Progenitor cell of endocrine pancreas (in vitro differentiated cells): ENCODE data around the gene WFDC1. TPM values are rescaled to one million over a fixed set of nuclear protein-coding genes. Genes with fewer than 3 reads are reported as not detected.

Experiments used
- DNase-seq: peaks from one replicate; pipeline ENCODE4 v3.0.0; 2021; ENCODE audit warnings: low spot score; ENCODE audit not compliant: unreplicated experiment
- H3K27ac Mint-ChIP-seq: 2 replicates; pipeline ENCODE4 v1.8.0; 2021; ENCODE audit warnings: mild to moderate bottlenecking, moderate library complexity, mixed read lengths
- H3K27me3 Mint-ChIP-seq: 2 replicates; pipeline ENCODE4 v1.8.0; 2021; ENCODE audit warnings: mixed read lengths
- H3K36me3 Mint-ChIP-seq: 2 replicates; pipeline ENCODE4 v1.8.0; 2022; ENCODE audit warnings: mixed read lengths; ENCODE audit not compliant: insufficient read depth
- H3K4me1 Mint-ChIP-seq: 2 replicates; pipeline ENCODE4 v1.8.0; 2021; ENCODE audit warnings: low read depth, mixed read lengths
- H3K4me3 Mint-ChIP-seq: 2 replicates; pipeline ENCODE4 v1.8.0; 2021; ENCODE audit warnings: low read depth, mild to moderate bottlenecking, moderate library complexity, mixed read lengths
- H3K9me3 Mint-ChIP-seq: 2 replicates; pipeline ENCODE4 v1.8.0; 2021; ENCODE audit warnings: low read depth, mixed read lengths
- total RNA-seq: library from RNA; stranded (reverse); gene quantifications from 2 replicates; pipeline ENCODE4 v1.2.1, GENCODE V29; 2021
- TF ChIP-seq, protein P1 (sequence below): fragments of 200-600 bp; sonication (generic); IDR thresholded peaks from one replicate; pipeline ENCODE4 v1.5.0; 2021; ENCODE audit warnings: antibody characterized with exemption, mild to moderate bottlenecking; ENCODE audit not compliant: unreplicated experiment

WFDC1 gene
- total RNA-seq, 1 donor from 2014 or later, result 0.24 TPM

DNA sequence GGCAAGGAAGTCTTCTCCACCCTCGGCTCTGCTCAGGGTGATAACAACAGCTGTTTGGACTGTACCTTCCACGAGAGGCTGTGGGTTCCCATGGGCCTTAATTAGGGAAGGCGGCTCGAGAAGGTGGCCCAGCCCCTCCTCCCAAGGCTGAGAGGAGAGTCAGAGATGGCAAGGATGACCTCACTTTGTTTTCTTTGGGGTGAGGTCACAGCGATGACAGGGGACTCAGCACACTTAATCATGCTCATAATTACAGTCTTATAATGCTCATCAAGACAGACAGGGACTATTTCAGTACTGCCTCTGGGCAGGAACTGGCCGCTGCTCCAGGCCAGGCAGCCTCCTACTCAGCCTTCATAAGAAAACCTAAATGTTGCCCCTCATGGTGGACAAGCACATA lies 19.7 kb downstream of the WFDC1 start:
- H3K9me3 Mint-ChIP-seq, result no peaks in the 10 kb centered on the region
- H3K36me3 Mint-ChIP-seq, result no peaks in the 10 kb centered on the region
- no peak overlapping the region for H3K4me3 Mint-ChIP-seq
- no peak for DNase-seq
- TF ChIP-seq, protein P1, sequence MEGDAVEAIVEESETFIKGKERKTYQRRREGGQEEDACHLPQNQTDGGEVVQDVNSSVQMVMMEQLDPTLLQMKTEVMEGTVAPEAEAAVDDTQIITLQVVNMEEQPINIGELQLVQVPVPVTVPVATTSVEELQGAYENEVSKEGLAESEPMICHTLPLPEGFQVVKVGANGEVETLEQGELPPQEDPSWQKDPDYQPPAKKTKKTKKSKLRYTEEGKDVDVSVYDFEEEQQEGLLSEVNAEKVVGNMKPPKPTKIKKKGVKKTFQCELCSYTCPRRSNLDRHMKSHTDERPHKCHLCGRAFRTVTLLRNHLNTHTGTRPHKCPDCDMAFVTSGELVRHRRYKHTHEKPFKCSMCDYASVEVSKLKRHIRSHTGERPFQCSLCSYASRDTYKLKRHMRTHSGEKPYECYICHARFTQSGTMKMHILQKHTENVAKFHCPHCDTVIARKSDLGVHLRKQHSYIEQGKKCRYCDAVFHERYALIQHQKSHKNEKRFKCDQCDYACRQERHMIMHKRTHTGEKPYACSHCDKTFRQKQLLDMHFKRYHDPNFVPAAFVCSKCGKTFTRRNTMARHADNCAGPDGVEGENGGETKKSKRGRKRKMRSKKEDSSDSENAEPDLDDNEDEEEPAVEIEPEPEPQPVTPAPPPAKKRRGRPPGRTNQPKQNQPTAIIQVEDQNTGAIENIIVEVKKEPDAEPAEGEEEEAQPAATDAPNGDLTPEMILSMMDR, result no peak
- peaks cover 29% of the 10 kb centered on the region for H3K27me3 Mint-ChIP-seq
- H3K4me1 Mint-ChIP-seq, result peaks cover 1% of the 10 kb centered on the region
- H3K27ac Mint-ChIP-seq, result no peak overlapping the region

DNA sequence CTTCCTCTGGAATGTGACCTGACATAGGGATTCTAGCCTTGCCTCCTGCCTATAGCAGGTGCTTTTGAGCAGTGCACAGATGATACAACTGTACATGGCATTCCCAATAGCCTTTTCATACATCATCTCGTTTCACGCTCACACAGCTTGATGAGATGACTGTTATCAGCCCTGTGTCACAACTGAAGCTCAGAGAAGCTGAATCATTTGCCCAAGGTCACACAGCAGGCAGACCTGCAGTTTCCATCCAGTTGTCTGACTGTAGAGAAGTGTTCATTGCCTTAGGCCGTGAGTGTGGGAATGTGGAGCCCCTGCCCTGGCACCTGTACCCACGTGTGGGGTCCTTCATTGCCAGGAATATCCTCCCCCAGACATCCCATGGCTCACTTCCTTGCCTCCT lies 20.1 kb downstream of the WFDC1 start:
- Mint-ChIP-seq H3K27me3 (peaks cover 27% of the 10 kb centered on the region), H3K36me3 (no peaks in the 10 kb centered on the region), H3K4me3 (no peak overlapping the region), H3K27ac (no peak overlapping the region), H3K9me3 (no peaks in the 10 kb centered on the region), H3K4me1 (peaks cover 1% of the 10 kb centered on the region)
- DNase-seq, result no peak
- TF ChIP-seq, protein P1, result no peak

DNA sequence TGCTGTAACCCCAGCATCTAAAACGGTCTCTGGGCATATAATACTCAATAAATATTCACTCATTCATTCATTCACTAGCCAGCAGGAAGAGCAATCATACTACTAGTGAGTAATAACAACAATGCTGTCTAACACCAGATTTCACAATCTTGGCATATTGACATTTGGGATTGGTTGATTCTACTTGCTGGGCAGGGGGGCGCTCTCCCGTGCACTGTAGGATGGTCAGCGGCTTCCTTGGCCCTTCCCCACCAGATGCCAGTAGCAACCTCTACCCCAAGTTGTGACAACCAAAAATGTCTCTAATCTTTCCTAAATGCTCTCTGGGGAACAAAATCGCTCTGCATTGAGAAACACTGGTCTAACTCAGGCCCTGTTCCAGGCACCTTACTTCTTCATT lies 20.7 kb downstream of the WFDC1 start:
- H3K27me3 Mint-ChIP-seq, result peaks cover 26% of the 10 kb centered on the region
- no peak overlapping the region for H3K4me3 Mint-ChIP-seq
- no peak overlapping the region for H3K27ac Mint-ChIP-seq
- H3K4me1 Mint-ChIP-seq, result peaks cover 1% of the 10 kb centered on the region
- no peaks in the 10 kb centered on the region for H3K9me3 Mint-ChIP-seq
- TF ChIP-seq, protein P1, result no peak
- no peak for DNase-seq
- no peaks in the 10 kb centered on the region for H3K36me3 Mint-ChIP-seq

DNA sequence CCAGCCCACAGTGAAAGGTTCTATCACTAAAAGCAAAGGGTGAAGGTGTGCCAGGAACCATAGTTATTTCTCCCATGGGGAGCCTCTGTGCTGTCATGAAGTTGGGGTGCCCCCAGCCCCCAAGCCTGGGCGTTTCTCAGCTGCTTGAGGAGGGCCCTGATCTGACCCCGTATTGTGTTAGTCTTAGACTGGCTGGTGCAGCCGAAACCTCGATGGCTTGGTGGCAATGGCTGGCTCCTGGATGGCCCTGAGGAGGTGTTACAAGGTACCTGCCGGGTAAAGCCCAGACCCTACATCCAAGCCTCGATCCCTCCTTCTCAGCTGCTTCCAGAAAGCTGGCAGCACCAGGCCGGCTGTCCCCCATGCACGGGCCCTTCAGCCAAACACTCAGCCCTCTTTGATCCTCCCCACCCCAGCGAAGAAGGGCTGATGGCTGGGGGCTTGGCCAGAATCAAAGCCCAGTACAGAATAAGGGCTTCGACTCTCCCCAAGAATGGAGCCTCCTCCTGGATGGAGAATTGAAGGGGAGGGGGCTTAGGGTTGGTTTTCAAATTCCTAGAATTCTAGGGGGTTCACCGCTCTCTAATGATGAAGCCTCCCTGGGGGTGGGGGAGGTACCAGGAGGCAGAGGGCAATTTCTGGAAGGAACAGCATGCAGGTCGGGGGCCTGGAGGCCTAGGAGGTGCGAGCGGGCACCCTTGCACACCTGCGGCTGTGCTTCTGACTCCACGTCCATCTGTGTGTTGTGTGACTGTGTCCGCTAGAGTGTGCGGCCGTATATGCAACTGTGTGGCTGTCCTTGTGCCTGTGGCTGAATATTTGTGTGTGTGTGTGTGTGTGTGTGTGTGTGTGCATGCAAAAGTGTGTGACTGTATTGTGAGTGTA lies 23.7 kb downstream of the WFDC1 start:
- no peaks in the 10 kb centered on the region for H3K9me3 Mint-ChIP-seq
- no peaks in the 10 kb centered on the region for H3K4me1 Mint-ChIP-seq
- TF ChIP-seq, protein P1, result no peak
- H3K36me3 Mint-ChIP-seq, result no peaks in the 10 kb centered on the region
- no peak overlapping the region for H3K4me3 Mint-ChIP-seq
- H3K27me3 Mint-ChIP-seq, result peaks cover 20% of the 10 kb centered on the region
- DNase-seq, result no peak
- no peak overlapping the region for H3K27ac Mint-ChIP-seq

DNA sequence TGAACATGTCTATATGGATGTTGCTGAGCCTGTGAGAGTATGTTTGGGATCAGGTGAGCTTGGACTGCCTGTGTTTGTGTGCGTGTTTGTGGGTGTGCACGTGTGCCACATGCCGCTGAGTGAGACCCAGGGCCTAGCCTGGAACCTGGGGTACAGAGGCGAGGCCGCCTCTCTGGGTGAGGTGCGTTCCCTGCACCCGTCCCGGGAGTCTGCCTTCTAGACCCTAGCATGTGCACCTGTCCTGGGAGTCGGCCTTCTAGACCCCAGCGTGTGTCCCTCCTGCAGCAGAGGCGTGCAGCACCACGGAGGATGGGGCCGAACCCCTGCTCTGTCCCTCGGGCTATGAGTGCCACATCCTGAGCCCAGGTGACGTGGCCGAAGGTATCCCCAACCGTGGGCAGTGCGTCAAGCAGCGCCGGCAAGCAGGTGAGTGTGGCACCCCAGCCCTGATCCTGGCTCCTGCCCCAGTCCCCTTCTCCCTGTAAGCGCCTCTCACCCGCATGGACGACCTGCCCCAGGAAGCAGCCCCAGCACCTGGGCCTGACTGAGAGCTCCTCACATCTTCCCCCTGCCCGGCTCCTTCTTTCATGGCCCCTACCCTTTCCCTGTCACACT lies 24.6 kb downstream of the WFDC1 start:
- Mint-ChIP-seq H3K4me3 (no peak overlapping the region), H3K4me1 (no peaks in the 10 kb centered on the region), H3K27ac (no peak overlapping the region), H3K27me3 (peaks cover 15% of the 10 kb centered on the region), H3K9me3 (no peaks in the 10 kb centered on the region), H3K36me3 (no peaks in the 10 kb centered on the region)
- no peak for DNase-seq
- TF ChIP-seq, protein P1, result no peak
